ENCODE data around the gene CIROP. TPM values are rescaled to one million over a fixed set of nuclear protein-coding genes. Genes with fewer than 3 reads are reported as not detected.

The CIROP gene
- total and polyA plus RNA-seq, 3 donors from 2014 or later, result not detected

GRCh38 chr14:23148591-23149249 is 43.9 kb upstream of the CIROP start:
- Histone ChIP-seq H3K27me3 (no peaks in the 10 kb centered on the region), H3K27ac (peak overlapping the region in 1 of 2 donors; percentile 29), H3K4me1 (peaks cover 49% of the 10 kb centered on the region), H3K4me3 (no peak overlapping the region), H3K36me3 (ENCODE audit: low read depth, missing control alignments) (no peaks in the 10 kb centered on the region), H3K9me3 (no peaks in the 10 kb centered on the region)
- DNase-seq, result no peak
- whole genome bisulfite sequencing, 2 donors, result 84 to 86% methylated on average over 5 of the region's 5 CpGs
- TF ChIP-seq POLR2A (IDR thresholded peaks at IDR 0.05), result no peak
- TF ChIP-seq, protein P1, sequence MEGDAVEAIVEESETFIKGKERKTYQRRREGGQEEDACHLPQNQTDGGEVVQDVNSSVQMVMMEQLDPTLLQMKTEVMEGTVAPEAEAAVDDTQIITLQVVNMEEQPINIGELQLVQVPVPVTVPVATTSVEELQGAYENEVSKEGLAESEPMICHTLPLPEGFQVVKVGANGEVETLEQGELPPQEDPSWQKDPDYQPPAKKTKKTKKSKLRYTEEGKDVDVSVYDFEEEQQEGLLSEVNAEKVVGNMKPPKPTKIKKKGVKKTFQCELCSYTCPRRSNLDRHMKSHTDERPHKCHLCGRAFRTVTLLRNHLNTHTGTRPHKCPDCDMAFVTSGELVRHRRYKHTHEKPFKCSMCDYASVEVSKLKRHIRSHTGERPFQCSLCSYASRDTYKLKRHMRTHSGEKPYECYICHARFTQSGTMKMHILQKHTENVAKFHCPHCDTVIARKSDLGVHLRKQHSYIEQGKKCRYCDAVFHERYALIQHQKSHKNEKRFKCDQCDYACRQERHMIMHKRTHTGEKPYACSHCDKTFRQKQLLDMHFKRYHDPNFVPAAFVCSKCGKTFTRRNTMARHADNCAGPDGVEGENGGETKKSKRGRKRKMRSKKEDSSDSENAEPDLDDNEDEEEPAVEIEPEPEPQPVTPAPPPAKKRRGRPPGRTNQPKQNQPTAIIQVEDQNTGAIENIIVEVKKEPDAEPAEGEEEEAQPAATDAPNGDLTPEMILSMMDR (IDR thresholded peaks at IDR 0.05), result no peak
- intact Hi-C loops (cut with DNase I; ENCODE audit: low total_unique reads), result no loop called here

DNA sequence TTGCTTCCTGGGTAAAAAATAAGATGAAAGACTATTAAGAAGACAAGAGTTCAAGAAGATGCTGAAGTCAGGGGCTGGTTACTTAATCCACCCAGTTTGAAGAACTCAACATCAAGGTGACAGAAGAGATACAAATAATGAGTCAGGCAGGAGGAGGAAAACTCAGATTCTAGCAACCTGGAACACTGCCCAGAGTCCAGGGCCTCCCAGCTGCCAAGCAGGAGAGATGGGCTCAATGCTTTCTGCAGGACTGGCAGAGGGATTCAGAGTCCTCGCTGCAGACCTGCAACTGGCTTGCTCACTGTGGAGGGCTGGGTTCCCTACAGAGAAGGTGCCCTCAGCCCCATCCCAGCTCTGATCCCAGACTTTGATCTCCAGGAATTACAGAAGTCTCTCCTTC is 42.9 kb upstream of the CIROP start:
- TF ChIP-seq POLR2A (IDR thresholded peaks at IDR 0.05), result no peak
- TF ChIP-seq, protein P1 (IDR thresholded peaks at IDR 0.05), result no peak
- no peaks in the 10 kb centered on the region for H3K27me3 ChIP-seq
- no peaks in the 10 kb centered on the region for H3K36me3 ChIP-seq (ENCODE audit: low read depth, missing control alignments)
- H3K4me3 ChIP-seq, result no peak overlapping the region
- no peak overlapping the region for H3K27ac ChIP-seq
- intact Hi-C loops (cut with DNase I; ENCODE audit: low total_unique reads), result no loop called here
- DNase-seq, result peak; percentile 80
- WGBS, 2 donors, result 64 to 88% methylated on average over 1 of the region's 1 CpG
- no peaks in the 10 kb centered on the region for H3K9me3 ChIP-seq
- peaks cover 39% of the 10 kb centered on the region for H3K4me1 ChIP-seq

- 95 to 96% methylated on average over 4 of the region's 4 CpGs for WGBS, 2 donors
- no peaks in the 10 kb centered on the region for H3K9me3 ChIP-seq
- intact Hi-C loops (cut with DNase I; ENCODE audit: low total_unique reads), result no loop called here
- peaks cover 32% of the 10 kb centered on the region for H3K4me1 ChIP-seq
- no peak overlapping the region for H3K27ac ChIP-seq
- no peak for DNase-seq
- TF ChIP-seq, protein P1 (IDR thresholded peaks at IDR 0.05), result no peak
- TF ChIP-seq POLR2A (IDR thresholded peaks at IDR 0.05), result no peak
- H3K36me3 ChIP-seq (ENCODE audit: low read depth, missing control alignments), result no peaks in the 10 kb centered on the region
- H3K4me3 ChIP-seq, result no peak overlapping the region
- H3K27me3 ChIP-seq, result no peaks in the 10 kb centered on the region
Measured at GRCh38 chr14:23146980-23147379, 42.2 kb upstream of the CIROP start.

DNA sequence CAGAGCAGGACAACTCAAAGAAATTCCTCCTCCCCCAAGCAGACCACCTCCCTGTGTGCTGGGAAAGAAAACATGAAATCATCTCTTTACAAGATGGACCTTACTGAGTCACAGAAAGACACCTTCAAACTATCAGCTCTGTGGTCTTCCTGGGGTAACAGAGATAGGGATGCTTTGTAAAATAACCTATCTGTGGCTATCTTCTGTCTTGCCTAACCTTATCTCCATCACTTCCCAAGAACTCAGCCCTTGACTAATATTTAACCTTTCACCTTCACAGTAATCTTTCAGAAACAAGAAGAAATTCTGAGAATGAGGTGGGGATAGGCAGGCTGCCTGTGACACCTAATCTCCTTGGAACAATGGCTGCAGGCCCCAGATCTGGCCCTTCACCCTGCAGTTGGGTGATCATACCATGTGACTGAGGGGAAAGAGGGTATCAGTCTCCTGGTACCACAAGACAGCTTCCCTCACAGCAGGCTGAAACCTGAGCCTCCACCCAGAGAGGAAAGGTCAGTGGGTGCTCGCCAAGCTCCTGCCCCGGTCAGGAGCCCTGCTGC is 41.6 kb upstream of the CIROP start:
- Histone ChIP-seq H3K27ac (peak overlapping the region; percentile 47 to 64), H3K27me3 (no peaks in the 10 kb centered on the region), H3K36me3 (ENCODE audit: low read depth, missing control alignments) (no peaks in the 10 kb centered on the region), H3K9me3 (no peaks in the 10 kb centered on the region), H3K4me3 (no peak overlapping the region), H3K4me1 (peaks cover 26% of the 10 kb centered on the region)
- WGBS, 2 donors, result 83 to 86% methylated on average over 2 of the region's 2 CpGs
- TF ChIP-seq, protein P1 (IDR thresholded peaks at IDR 0.05), result no peak
- no peak for TF ChIP-seq POLR2A (IDR thresholded peaks at IDR 0.05)
- no peak for DNase-seq
- intact Hi-C loops (cut with DNase I; ENCODE audit: low total_unique reads), result no loop called here

Data from testis (tissue), 3 donors.